Fibroblast of lung (primary cell): ENCODE data around the gene KRT27. TPM values are rescaled to one million over a fixed set of nuclear protein-coding genes. Genes with fewer than 3 reads are reported as not detected.
A peak's percentile ranks its signal among the peaks of the same experiment; 100 is the strongest.

Experiments used
- DNase-seq, 2 donors: peaks; one replicate each; pipeline versions ENCODE4 v3.0.0 to v3.0.0-alpha.2; 2010; ENCODE audit warnings: low read depth in 2 of 2
- H2AFZ ChIP-seq: 2 replicates; pipeline ENCODE4 v1.5.1; 2012; ENCODE audit warnings: low read length, control low read depth, inconsistent platforms
- H3K27ac ChIP-seq: 2 replicates; pipeline ENCODE4 v1.5.1; 2011; ENCODE audit warnings: low read length, control low read depth; ENCODE audit not compliant: insufficient read depth
- H3K27me3 ChIP-seq: 2 replicates; pipeline ENCODE4 v1.5.1; 2011; ENCODE audit warnings: mild to moderate bottlenecking, low read length; ENCODE audit not compliant: control insufficient read depth, insufficient read depth
- H3K36me3 ChIP-seq: 2 replicates; pipeline ENCODE4 v1.5.1; 2011; ENCODE audit warnings: low read length; ENCODE audit not compliant: control insufficient read depth, insufficient read depth
- H3K4me1 ChIP-seq: 2 replicates; pipeline ENCODE4 v1.5.1; 2011; ENCODE audit warnings: low read length; ENCODE audit not compliant: control insufficient read depth, insufficient read depth; ENCODE audit errors: extremely low read depth
- H3K4me2 ChIP-seq: 2 replicates; pipeline ENCODE4 v1.5.1; 2011; ENCODE audit warnings: low read length, control low read depth; ENCODE audit not compliant: insufficient read depth; ENCODE audit errors: extremely low read depth
- H3K4me3 ChIP-seq, 4 experiments: fragments of 200-600 bp in 1 of 4; sonication (generic) in 1 of 4; replicated peaks in 1 of 4; 2 replicates each; pipeline ENCODE4 v1.5.1; 2011 to 2016; ENCODE audit warnings: low read length in 4 of 4, low read depth in 3 of 4, mild to moderate bottlenecking in 3 of 4, control low read depth in 2 of 4, inconsistent platforms in 1 of 4, mixed read lengths in 1 of 4; ENCODE audit not compliant: insufficient read depth in 1 of 4; ENCODE audit errors: control extremely low read depth in 1 of 4
- H3K79me2 ChIP-seq: 2 replicates; pipeline ENCODE4 v1.5.1; 2012; ENCODE audit warnings: mild to moderate bottlenecking, low read length, inconsistent platforms; ENCODE audit not compliant: control insufficient read depth, insufficient read depth
- H3K9ac ChIP-seq: 2 replicates; pipeline ENCODE4 v1.5.1; 2011; ENCODE audit warnings: mild to moderate bottlenecking, low read length, control low read depth; ENCODE audit not compliant: insufficient read depth
- H3K9me3 ChIP-seq: 2 replicates; pipeline ENCODE4 v1.5.1; 2012; ENCODE audit warnings: low read depth, low read length; ENCODE audit not compliant: control insufficient read depth, insufficient read depth
- H4K20me1 ChIP-seq: 2 replicates; pipeline ENCODE4 v1.5.1; 2011; ENCODE audit warnings: low read length; ENCODE audit not compliant: control insufficient read depth, insufficient read depth; ENCODE audit errors: extremely low read depth
- EZH2 ChIP-seq: IDR thresholded peaks from 2 replicates; pipeline ENCODE4 v1.5.1; 2012; ENCODE audit warnings: low read length, control low read depth, mild to moderate bottlenecking; ENCODE audit errors: missing control alignments
- polyA plus RNA-seq, 2 donors: library from polyadenylated mRNA; depleted of rRNA in 1 of 2; stranded (reverse) in 1 of 2; unstranded in 1 of 2; fragments of >200 nt; gene quantifications; 2 replicates each; pipeline ENCODE4 v1.2.1, GENCODE V29; 2011 to 2012; ENCODE audit warnings: missing spikeins in 1 of 2
- total RNA-seq: library from RNA; depleted of rRNA; stranded (reverse); fragments of >200 nt; gene quantifications from 2 replicates; pipeline ENCODE4 v1.2.1, GENCODE V29; 2014
- TF ChIP-seq, protein P1 (sequence below), 2 donors: IDR thresholded peaks in 1 of 2; conservative IDR thresholded peaks in 1 of 2; 1 replicate in 1 of 2; 2 replicates in 1 of 2; pipeline ENCODE4 v1.5.1; 2011 to 2012; ENCODE audit warnings: low read length in 2 of 2, control low read depth in 1 of 2, inconsistent platforms in 1 of 2, low read depth in 1 of 2, mild to moderate bottlenecking in 1 of 2

KRT27 gene
- total and polyA plus RNA-seq, 2 donors (not counting 1 experiment from before 2014, with no cell fraction given): not detected

DNA sequence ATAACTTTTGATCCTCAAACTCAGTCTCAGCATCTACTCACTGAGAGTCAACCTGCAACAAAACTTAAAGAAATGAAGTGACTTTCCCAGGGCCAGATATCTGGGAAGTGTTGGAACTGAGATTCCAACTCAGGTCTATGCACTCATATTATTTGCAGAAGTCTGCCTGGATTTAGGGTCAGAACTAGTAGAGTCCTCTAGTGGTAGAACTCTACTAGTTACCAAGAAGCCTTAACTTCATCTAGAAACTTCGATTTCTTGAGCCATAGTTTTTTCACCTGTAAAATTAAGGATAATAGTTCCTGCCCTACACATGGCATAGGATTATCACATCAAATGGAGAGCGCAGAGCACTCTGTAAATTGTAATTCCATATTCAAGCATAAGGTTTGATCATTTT, 55.4 kb downstream of the KRT27 start:
- no peaks in the 10 kb centered on the region for H4K20me1 ChIP-seq
- no peak overlapping the region for H3K27ac ChIP-seq
- H3K4me1 ChIP-seq: no peaks in the 10 kb centered on the region
- no peaks in the 10 kb centered on the region for H3K79me2 ChIP-seq
- no peak overlapping the region for H2AFZ ChIP-seq
- TF ChIP-seq, protein P1, sequence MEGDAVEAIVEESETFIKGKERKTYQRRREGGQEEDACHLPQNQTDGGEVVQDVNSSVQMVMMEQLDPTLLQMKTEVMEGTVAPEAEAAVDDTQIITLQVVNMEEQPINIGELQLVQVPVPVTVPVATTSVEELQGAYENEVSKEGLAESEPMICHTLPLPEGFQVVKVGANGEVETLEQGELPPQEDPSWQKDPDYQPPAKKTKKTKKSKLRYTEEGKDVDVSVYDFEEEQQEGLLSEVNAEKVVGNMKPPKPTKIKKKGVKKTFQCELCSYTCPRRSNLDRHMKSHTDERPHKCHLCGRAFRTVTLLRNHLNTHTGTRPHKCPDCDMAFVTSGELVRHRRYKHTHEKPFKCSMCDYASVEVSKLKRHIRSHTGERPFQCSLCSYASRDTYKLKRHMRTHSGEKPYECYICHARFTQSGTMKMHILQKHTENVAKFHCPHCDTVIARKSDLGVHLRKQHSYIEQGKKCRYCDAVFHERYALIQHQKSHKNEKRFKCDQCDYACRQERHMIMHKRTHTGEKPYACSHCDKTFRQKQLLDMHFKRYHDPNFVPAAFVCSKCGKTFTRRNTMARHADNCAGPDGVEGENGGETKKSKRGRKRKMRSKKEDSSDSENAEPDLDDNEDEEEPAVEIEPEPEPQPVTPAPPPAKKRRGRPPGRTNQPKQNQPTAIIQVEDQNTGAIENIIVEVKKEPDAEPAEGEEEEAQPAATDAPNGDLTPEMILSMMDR (conservative IDR thresholded peaks at IDR 0.05 in 1 of 2, IDR thresholded peaks at IDR 0.05 in 1 of 2; ENCODE audit: low read depth in 1 of 2, low read length in 2 of 2): peak; percentile 17 to 41
- no peak for TF ChIP-seq EZH2
- no peaks in the 10 kb centered on the region for H3K36me3 ChIP-seq
- no peaks in the 10 kb centered on the region for H3K9me3 ChIP-seq
- no peak overlapping the region for H3K4me3 ChIP-seq
- peaks cover 3% of the 10 kb centered on the region for H3K27me3 ChIP-seq
- peak; percentile 6 to 21 for DNase-seq
- H3K9ac ChIP-seq: no peak overlapping the region
- no peak overlapping the region for H3K4me2 ChIP-seq

Other genes starting within 250 kb of the KRT27 start
- gene CCR7, start 217.1 kb downstream of the KRT27 start, total RNA-seq: under 0.01 TPM in 1 of 2 replicates, not detected in the other
- gene CCR7, start 217.1 kb downstream of the KRT27 start, polyA plus RNA-seq: 0.07 and 0.10 TPM in 2 replicates
- gene SMARCE1, start 134.7 kb downstream of the KRT27 start, total RNA-seq: 75.6 and 86.5 TPM in 2 replicates
- gene SMARCE1, start 134.7 kb downstream of the KRT27 start, polyA plus RNA-seq: 93.8 and 103 TPM in 2 replicates
- gene KRT222, start 117.4 kb downstream of the KRT27 start, total RNA-seq: under 0.01 and 0.33 TPM in 2 replicates
- 0.05 TPM in 1 of 2 replicates, not detected in the other for gene KRT222, start 117.4 kb downstream of the KRT27 start, polyA plus RNA-seq
- not detected in 2 replicates for gene KRT24, start 78.8 kb downstream of the KRT27 start, total RNA-seq
- gene KRT24, start 78.8 kb downstream of the KRT27 start, polyA plus RNA-seq: not detected in 2 replicates
- not detected in 2 replicates for gene KRT25, start 27.2 kb downstream of the KRT27 start, total RNA-seq
- gene KRT25, start 27.2 kb downstream of the KRT27 start, polyA plus RNA-seq: not detected in 2 replicates
- not detected in 2 replicates for gene KRT26, start 10.3 kb downstream of the KRT27 start, total RNA-seq
- not detected in 2 replicates for gene KRT26, start 10.3 kb downstream of the KRT27 start, polyA plus RNA-seq
- gene KRT28, start 17.4 kb upstream of the KRT27 start, total RNA-seq: not detected in 2 replicates
- gene KRT28, start 17.4 kb upstream of the KRT27 start, polyA plus RNA-seq: not detected in 2 replicates
- 4.1 TPM in 2 replicates for gene KRT10, start 40.1 kb upstream of the KRT27 start, total RNA-seq
- gene KRT10, start 40.1 kb upstream of the KRT27 start, polyA plus RNA-seq: 26.9 and 45.8 TPM in 2 replicates
- gene KRT12, start 84.7 kb upstream of the KRT27 start, total RNA-seq: not detected in 2 replicates
- not detected in 2 replicates for gene KRT12, start 84.7 kb upstream of the KRT27 start, polyA plus RNA-seq
- gene KRT20, start 102.7 kb upstream of the KRT27 start, total RNA-seq: not detected in 2 replicates
- gene KRT20, start 102.7 kb upstream of the KRT27 start, polyA plus RNA-seq: not detected in 2 replicates
- gene KRT23, start 155.1 kb upstream of the KRT27 start, total RNA-seq: not detected in 2 replicates
- 0.11 and 0.17 TPM in 2 replicates for gene KRT23, start 155.1 kb upstream of the KRT27 start, polyA plus RNA-seq
- 0.26 and 0.33 TPM in 2 replicates for gene KRT39, start 184.4 kb upstream of the KRT27 start, total RNA-seq
- gene KRT39, start 184.4 kb upstream of the KRT27 start, polyA plus RNA-seq: 0.19 and 0.22 TPM in 2 replicates
- gene KRT40, start 201.8 kb upstream of the KRT27 start, total RNA-seq: not detected in 2 replicates
- gene KRT40, start 201.8 kb upstream of the KRT27 start, polyA plus RNA-seq: 0.03 and 0.05 TPM in 2 replicates
- not detected in 2 replicates for gene KRTAP3-3, start 211.6 kb upstream of the KRT27 start, total RNA-seq
- not detected in 2 replicates for gene KRTAP3-3, start 211.6 kb upstream of the KRT27 start, polyA plus RNA-seq
- not detected in 2 replicates for gene KRTAP3-2, start 217.4 kb upstream of the KRT27 start, total RNA-seq
- not detected in 2 replicates for gene KRTAP3-2, start 217.4 kb upstream of the KRT27 start, polyA plus RNA-seq
- gene KRTAP3-1, start 226.6 kb upstream of the KRT27 start, total RNA-seq: not detected in 2 replicates
- not detected in 2 replicates for gene KRTAP3-1, start 226.6 kb upstream of the KRT27 start, polyA plus RNA-seq
- 0.17 TPM in 1 of 2 replicates, not detected in the other for gene KRTAP1-5, start 244.7 kb upstream of the KRT27 start, total RNA-seq
- gene KRTAP1-5, start 244.7 kb upstream of the KRT27 start, polyA plus RNA-seq: 6.2 and 6.3 TPM in 2 replicates
- not detected in 2 replicates for gene KRTAP1-4, start 247.6 kb upstream of the KRT27 start, total RNA-seq
- not detected in 2 replicates for gene KRTAP1-4, start 247.6 kb upstream of the KRT27 start, polyA plus RNA-seq